BE2C (cell line): ENCODE data around the gene SCYGR4.
"Not testable (repeated sequence)": the region's sequence is repeated elsewhere in the genome, so short reads cannot be mapped to it uniquely, and the experiment has no call there.

Experiments
- DNase-seq: peaks from one replicate; pipeline ENCODE4 v3.0.0-alpha.2; 2020
- H3K27me3 ChIP-seq: fragments of 250-450 bp; sonication (Bioruptor Pico); 2 replicates; pipeline ENCODE4 v1.5.1; 2020; ENCODE audit warnings: mild to moderate bottlenecking
- H3K36me3 ChIP-seq: fragments of 250-450 bp; sonication (Bioruptor Pico); 2 replicates; pipeline ENCODE4 v1.5.1; 2020; ENCODE audit warnings: mild to moderate bottlenecking
- H3K4me1 ChIP-seq: fragments of 250-450 bp; sonication (Bioruptor Pico); 2 replicates; pipeline ENCODE4 v1.5.1; 2020
- H3K4me3 ChIP-seq: 2 replicates; pipeline ENCODE4 v1.5.1; 2011; ENCODE audit warnings: low read depth, low read length
- H3K9me3 ChIP-seq: fragments of 250-450 bp; sonication (Bioruptor Pico); 2 replicates; pipeline ENCODE4 v1.5.1; 2020
- TF ChIP-seq, protein P1 (sequence below): IDR thresholded peaks from 2 replicates; pipeline ENCODE4 v1.5.1; 2012; ENCODE audit warnings: mild to moderate bottlenecking, low read depth, low read length

SCYGR4 gene

GRCh38 chr2:227597998-227598397 lies 19.3 kb upstream of the SCYGR4 start:
- TF ChIP-seq, protein P1, sequence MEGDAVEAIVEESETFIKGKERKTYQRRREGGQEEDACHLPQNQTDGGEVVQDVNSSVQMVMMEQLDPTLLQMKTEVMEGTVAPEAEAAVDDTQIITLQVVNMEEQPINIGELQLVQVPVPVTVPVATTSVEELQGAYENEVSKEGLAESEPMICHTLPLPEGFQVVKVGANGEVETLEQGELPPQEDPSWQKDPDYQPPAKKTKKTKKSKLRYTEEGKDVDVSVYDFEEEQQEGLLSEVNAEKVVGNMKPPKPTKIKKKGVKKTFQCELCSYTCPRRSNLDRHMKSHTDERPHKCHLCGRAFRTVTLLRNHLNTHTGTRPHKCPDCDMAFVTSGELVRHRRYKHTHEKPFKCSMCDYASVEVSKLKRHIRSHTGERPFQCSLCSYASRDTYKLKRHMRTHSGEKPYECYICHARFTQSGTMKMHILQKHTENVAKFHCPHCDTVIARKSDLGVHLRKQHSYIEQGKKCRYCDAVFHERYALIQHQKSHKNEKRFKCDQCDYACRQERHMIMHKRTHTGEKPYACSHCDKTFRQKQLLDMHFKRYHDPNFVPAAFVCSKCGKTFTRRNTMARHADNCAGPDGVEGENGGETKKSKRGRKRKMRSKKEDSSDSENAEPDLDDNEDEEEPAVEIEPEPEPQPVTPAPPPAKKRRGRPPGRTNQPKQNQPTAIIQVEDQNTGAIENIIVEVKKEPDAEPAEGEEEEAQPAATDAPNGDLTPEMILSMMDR: no peak
- DNase-seq: no peak

DNA sequence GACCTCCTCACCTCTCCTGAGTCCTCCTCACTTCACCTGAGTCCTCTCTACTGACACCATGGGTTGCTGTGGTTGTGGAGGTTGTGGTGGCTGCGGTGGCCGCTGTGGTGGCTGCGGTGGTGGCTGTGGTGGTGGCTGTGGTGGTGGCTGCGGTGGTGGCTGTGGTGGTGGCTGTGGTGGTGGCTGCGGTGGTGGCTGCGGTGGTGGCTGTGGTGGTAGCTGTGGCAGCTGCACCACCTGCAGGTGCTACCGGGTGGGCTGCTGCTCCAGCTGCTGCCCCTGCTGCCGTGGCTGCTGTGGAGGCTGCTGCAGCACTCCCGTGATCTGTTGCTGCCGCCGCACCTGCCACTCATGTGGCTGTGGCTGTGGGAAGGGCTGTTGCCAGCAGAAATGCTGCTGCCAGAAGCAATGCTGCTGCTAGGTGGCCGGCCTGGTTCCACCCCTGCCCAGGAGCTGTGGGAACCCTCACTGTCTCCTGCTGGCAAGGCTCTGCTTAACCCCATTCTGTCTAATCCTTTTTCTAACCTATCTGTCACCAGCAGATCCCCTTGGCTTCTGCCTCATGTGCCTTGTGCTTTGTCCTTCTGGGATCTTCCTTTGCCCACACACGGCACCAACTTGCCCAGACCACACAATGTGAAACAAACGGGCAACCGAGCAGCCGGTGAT lies 18.3 kb upstream of the SCYGR4 start, which contains the start of gene SCYGR2:
TSS of gene SCYGR2 (plus strand) at position 59 of the 669 bp plus-strand sequence. CDS start at position 59, 0 bp downstream.
- H3K27me3 ChIP-seq, H3K4me1 ChIP-seq, H3K9me3 ChIP-seq, H3K4me3 ChIP-seq, DNase-seq, H3K36me3 ChIP-seq: not testable (repeated sequence)

More at GRCh38 chr2:227597998-227598397, 19.3 kb upstream of the SCYGR4 start:
- H3K9me3 ChIP-seq: no peaks in the 10 kb centered on the region; the same call in 1 of the 2 replicates
- no peak overlapping the region for H3K4me3 ChIP-seq
- H3K36me3 ChIP-seq: no peaks in the 10 kb centered on the region
- H3K27me3 ChIP-seq: peaks cover 5% of the 10 kb centered on the region; the same call in 1 of the 2 replicates
- H3K4me1 ChIP-seq: no peaks in the 10 kb centered on the region

DNA sequence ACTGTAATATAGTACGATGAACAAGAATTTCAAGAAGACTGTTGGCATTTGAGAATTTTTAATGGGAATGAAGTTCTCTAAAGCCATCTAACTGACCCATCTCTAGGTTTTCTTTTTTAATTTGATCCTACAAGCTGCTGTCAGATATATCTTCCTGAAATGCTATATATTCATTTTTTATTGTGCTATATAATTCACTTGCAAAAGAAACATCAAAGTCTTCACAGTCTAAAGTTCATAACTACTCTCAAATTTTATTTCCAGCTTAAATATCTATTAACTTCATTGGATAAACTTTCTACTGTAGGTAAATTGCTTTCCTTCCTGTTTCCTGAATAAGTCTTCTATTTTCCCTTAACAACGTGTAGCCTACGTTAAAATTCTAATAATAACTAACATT lies 14.9 kb upstream of the SCYGR4 start:
- Histone ChIP-seq H3K27me3 (no peaks in the 10 kb centered on the region), H3K4me3 (no peak overlapping the region), H3K36me3 (no peaks in the 10 kb centered on the region), H3K4me1 (no peaks in the 10 kb centered on the region), H3K9me3 (no peaks in the 10 kb centered on the region; the same call in 1 of the 2 replicates)
- TF ChIP-seq, protein P1: no peak
- DNase-seq: no peak

GRCh38 chr2:227606476-227606875 lies 10.8 kb upstream of the SCYGR4 start:
- Histone ChIP-seq H3K4me1 (no peaks in the 10 kb centered on the region), H3K36me3 (no peaks in the 10 kb centered on the region), H3K4me3 (no peak overlapping the region), H3K27me3 (no peaks in the 10 kb centered on the region), H3K9me3 (no peaks in the 10 kb centered on the region)
- no peak for DNase-seq
- TF ChIP-seq, protein P1: no peak

DNA sequence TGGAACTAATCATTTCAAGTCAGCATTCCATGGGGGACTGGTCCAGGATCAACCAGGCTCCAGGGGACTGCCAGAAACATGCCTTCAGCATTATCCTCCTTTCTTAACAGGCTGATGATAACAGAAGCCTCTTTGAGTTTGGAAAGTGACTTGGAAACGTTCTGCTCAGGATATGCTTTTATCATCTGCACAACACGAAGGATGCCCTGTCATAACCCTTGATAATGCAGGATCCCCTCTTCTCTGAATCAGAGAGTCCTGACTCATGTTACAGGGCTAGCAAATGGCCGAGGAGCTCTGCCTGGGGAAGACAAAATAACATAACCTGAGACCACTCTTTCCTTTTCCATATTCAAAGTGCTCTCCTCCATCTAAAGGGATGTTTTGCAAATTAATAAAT lies 9.4 kb upstream of the SCYGR4 start:
- H3K36me3 ChIP-seq: no peaks in the 10 kb centered on the region
- no peak for DNase-seq
- no peaks in the 10 kb centered on the region for H3K9me3 ChIP-seq
- no peak overlapping the region for H3K4me3 ChIP-seq
- TF ChIP-seq, protein P1: no peak
- H3K27me3 ChIP-seq: no peaks in the 10 kb centered on the region
- no peaks in the 10 kb centered on the region for H3K4me1 ChIP-seq

GRCh38 chr2:227608561-227609338 lies 8.5 kb upstream of the SCYGR4 start:
- no peak for DNase-seq
- TF ChIP-seq, protein P1: no peak

More at GRCh38 chr2:227608561-227609338, 8.5 kb upstream of the SCYGR4 start:
- Histone ChIP-seq H3K9me3 (no peaks in the 10 kb centered on the region), H3K36me3 (no peaks in the 10 kb centered on the region), H3K4me3 (no peak overlapping the region), H3K4me1 (no peaks in the 10 kb centered on the region), H3K27me3 (no peaks in the 10 kb centered on the region)
